Tibial nerve (tissue), 4 donors: ENCODE data around the gene AGPAT3. TPM values are rescaled to one million over a fixed set of nuclear protein-coding genes. Genes with fewer than 3 reads are reported as not detected.

Experiments
- DNase-seq, 2 donors: peaks; one replicate each; pipeline ENCODE4 v3.0.0-alpha.2; 2019; ENCODE audit warnings: low spot score in 2 of 2
- H3K27ac ChIP-seq, 4 donors: fragments of 200-600 bp; sonication (generic) in 3 of 4; one replicate each; pipeline ENCODE4 v1.5.1; 2017 to 2019; ENCODE audit warnings: mild to moderate bottlenecking in 1 of 4
- H3K27me3 ChIP-seq, 2 donors: fragments of 200-600 bp; sonication (generic) in 1 of 2; one replicate each; pipeline versions ENCODE4 v1.5.1 to v1.6.0; 2017 to 2019
- H3K36me3 ChIP-seq, 3 donors: fragments of 200-600 bp; sonication (generic); one replicate each; pipeline ENCODE4 v1.5.1; 2018 to 2019
- H3K4me1 ChIP-seq, 4 donors: fragments of 200-600 bp; sonication (generic) in 3 of 4; one replicate each; pipeline ENCODE4 v1.5.1; 2017 to 2019
- H3K4me3 ChIP-seq, 4 donors: fragments of 200-600 bp; sonication (generic) in 3 of 4; one replicate each; pipeline ENCODE4 v1.5.1; 2017 to 2019; ENCODE audit warnings: mild to moderate bottlenecking in 1 of 4, moderate library complexity in 1 of 4
- H3K9me3 ChIP-seq, 4 donors: fragments of 200-600 bp; sonication (generic) in 3 of 4; one replicate each; pipeline ENCODE4 v1.5.1; 2017 to 2019
- EP300 ChIP-seq, 2 donors: sonication (generic); formaldehyde crosslinking; IDR thresholded peaks; one replicate each; pipeline ENCODE4 v1.6.1; 2017; ENCODE audit warnings: antibody characterized with exemption in 2 of 2, mild to moderate bottlenecking in 1 of 2
- POLR2A ChIP-seq, 2 donors: fragments of 450-650 bp; IDR thresholded peaks; one replicate each; pipeline ENCODE4 v1.6.1; 2017; ENCODE audit warnings: antibody characterized with exemption in 2 of 2, mild to moderate bottlenecking in 2 of 2, moderate library complexity in 2 of 2
- WGBS, 2 donors: methylation state at CpG; one replicate each; pipeline ENCODE4 v1.1.5; 2018; 5-methylcytosine and 5-hydroxymethylcytosine counted together
- total RNA-seq, 4 donors: library from RNA; depleted of rRNA; stranded (reverse); fragments of >200 nt; gene quantifications; one replicate each; pipeline ENCODE4 v1.1.0, GENCODE V29; 2016
- TF ChIP-seq, protein P1 (sequence below), 5 experiments: fragments of 200-600 bp in 3 of 5; fragments of 450-650 bp in 2 of 5; sonication (generic) in 3 of 5; IDR thresholded peaks; one replicate each; pipeline ENCODE4 v1.5.1; 2016 to 2019; ENCODE audit warnings: antibody characterized with exemption in 5 of 5, mild to moderate bottlenecking in 3 of 5, moderate library complexity in 2 of 5

The AGPAT3 gene
- total RNA-seq, 4 donors from 2014 or later = 29.9 to 45.6 (median 36.4) TPM

DNA sequence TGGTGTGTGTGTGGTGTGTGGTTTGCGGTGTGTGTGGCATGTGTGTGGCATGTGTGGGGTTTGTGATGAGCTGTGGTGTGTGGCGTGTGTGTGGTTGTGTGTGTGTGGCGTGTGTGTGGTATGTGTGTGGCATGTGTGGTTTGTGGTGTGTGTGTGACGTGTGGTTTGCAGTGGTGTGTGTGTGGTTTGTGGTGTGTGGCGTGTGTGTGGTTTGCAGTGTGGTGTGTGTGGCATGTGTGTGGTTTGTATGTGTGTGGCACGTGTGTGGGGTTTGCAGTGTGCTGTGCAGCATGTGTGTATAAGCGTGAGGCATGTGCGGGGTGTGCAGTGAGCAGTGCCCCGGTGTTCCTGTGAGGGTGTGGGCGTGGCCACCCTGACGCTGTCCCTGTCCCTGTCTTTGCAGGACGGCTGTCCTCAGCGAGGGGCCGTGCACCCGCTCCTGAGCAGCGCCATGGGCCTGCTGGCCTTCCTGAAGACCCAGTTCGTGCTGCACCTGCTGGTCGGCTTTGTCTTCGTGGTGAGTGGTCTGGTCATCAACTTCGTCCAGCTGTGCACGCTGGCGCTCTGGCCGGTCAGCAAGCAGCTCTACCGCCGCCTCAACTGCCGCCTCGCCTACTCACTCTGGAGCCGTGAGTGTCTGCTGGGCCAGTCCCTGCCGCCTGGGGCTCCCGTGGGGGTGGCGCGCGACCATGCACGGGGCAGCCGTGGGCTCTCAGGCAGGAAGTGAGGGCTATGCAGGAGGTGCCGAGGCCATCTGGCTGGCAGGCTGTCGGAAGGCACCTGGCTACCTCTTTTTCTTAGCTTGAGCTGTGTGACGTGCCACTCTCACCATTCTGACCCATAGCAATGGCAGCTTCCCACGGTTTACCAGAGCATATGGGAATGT, 94.5 kb downstream of the AGPAT3 start:
- H3K27ac ChIP-seq = no peak overlapping the region
- no peaks in the 10 kb centered on the region for H3K27me3 ChIP-seq
- DNase-seq = no peak
- H3K4me1 ChIP-seq = peaks cover 0 to 20% (median 0%) of the 10 kb centered on the region in 4 donors
- H3K9me3 ChIP-seq = no peaks in the 10 kb centered on the region
- peaks cover 0 to 38% (median 0%) of the 10 kb centered on the region in 3 donors for H3K36me3 ChIP-seq
- TF ChIP-seq EP300 (IDR thresholded peaks at IDR 0.05) (no peak), POLR2A (IDR thresholded peaks at IDR 0.05) (no peak)
- WGBS, 2 donors = 76 to 84% methylated on average over 34 to 39 of the region's 39 CpGs
- H3K4me3 ChIP-seq = no peak overlapping the region

GRCh38 chr21:43961382-43961909, 96.4 kb downstream of the AGPAT3 start:
- Histone ChIP-seq H3K27me3 (no peaks in the 10 kb centered on the region), H3K36me3 (peaks cover 0 to 35% (median 0%) of the 10 kb centered on the region in 3 donors)

GRCh38 chr21:43965911-43966585, 101.0 kb downstream of the AGPAT3 start:
- Histone ChIP-seq H3K36me3 (peaks cover 0 to 61% (median 18%) of the 10 kb centered on the region in 3 donors), H3K27ac (no peak overlapping the region), H3K27me3 (no peaks in the 10 kb centered on the region), H3K4me3 (no peak overlapping the region), H3K9me3 (no peaks in the 10 kb centered on the region), H3K4me1 (no peaks in the 10 kb centered on the region)
- 78 to 85% methylated on average over 16 to 17 of the region's 17 CpGs for WGBS, 2 donors
- TF ChIP-seq, protein P1, sequence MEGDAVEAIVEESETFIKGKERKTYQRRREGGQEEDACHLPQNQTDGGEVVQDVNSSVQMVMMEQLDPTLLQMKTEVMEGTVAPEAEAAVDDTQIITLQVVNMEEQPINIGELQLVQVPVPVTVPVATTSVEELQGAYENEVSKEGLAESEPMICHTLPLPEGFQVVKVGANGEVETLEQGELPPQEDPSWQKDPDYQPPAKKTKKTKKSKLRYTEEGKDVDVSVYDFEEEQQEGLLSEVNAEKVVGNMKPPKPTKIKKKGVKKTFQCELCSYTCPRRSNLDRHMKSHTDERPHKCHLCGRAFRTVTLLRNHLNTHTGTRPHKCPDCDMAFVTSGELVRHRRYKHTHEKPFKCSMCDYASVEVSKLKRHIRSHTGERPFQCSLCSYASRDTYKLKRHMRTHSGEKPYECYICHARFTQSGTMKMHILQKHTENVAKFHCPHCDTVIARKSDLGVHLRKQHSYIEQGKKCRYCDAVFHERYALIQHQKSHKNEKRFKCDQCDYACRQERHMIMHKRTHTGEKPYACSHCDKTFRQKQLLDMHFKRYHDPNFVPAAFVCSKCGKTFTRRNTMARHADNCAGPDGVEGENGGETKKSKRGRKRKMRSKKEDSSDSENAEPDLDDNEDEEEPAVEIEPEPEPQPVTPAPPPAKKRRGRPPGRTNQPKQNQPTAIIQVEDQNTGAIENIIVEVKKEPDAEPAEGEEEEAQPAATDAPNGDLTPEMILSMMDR (IDR thresholded peaks at IDR 0.05) = no peak
- TF ChIP-seq EP300 (IDR thresholded peaks at IDR 0.05) (no peak), POLR2A (IDR thresholded peaks at IDR 0.05) (no peak)
- DNase-seq = no peak

More at GRCh38 chr21:43961382-43961909, 96.4 kb downstream of the AGPAT3 start:
- no peak for TF ChIP-seq EP300 (IDR thresholded peaks at IDR 0.05)
- no peak for TF ChIP-seq POLR2A (IDR thresholded peaks at IDR 0.05)
- TF ChIP-seq, protein P1 (IDR thresholded peaks at IDR 0.05) = no peak
- WGBS, 2 donors = 86 to 94% methylated on average over 24 of the region's 24 CpGs
- no peak overlapping the region for H3K27ac ChIP-seq
- no peak overlapping the region for H3K4me3 ChIP-seq
- no peak for DNase-seq
- H3K9me3 ChIP-seq = no peaks in the 10 kb centered on the region
- peaks cover 0 to 13% (median 0%) of the 10 kb centered on the region in 4 donors for H3K4me1 ChIP-seq

- Histone ChIP-seq H3K36me3 (peaks cover 0 to 64% (median 19%) of the 10 kb centered on the region in 3 donors), H3K27me3 (no peaks in the 10 kb centered on the region), H3K4me3 (no peak overlapping the region), H3K27ac (no peak overlapping the region), H3K4me1 (no peaks in the 10 kb centered on the region), H3K9me3 (no peaks in the 10 kb centered on the region)
- 76% methylated on average over 13 to 18 of the region's 18 CpGs for WGBS, 2 donors
- no peak for TF ChIP-seq POLR2A (IDR thresholded peaks at IDR 0.05)
- DNase-seq = no peak
Measured at GRCh38 chr21:43966946-43967512, 102.0 kb downstream of the AGPAT3 start.

- WGBS, 2 donors = 87 to 92% methylated on average over 14 of the region's 15 CpGs
- no peaks in the 10 kb centered on the region for H3K9me3 ChIP-seq
- DNase-seq = no peak
- H3K36me3 ChIP-seq = peaks cover under 1 to 74% (median 19%) of the 10 kb centered on the region in 3 donors
- peaks cover 0 to 7% (median 0%) of the 10 kb centered on the region in 4 donors for H3K4me1 ChIP-seq
- H3K27me3 ChIP-seq = no peaks in the 10 kb centered on the region
- H3K4me3 ChIP-seq = no peak overlapping the region
- TF ChIP-seq EP300 (IDR thresholded peaks at IDR 0.05) (no peak), POLR2A (IDR thresholded peaks at IDR 0.05) (no peak)
- TF ChIP-seq, protein P1 (IDR thresholded peaks at IDR 0.05) = no peak
- H3K27ac ChIP-seq = no peak overlapping the region
Measured at GRCh38 chr21:43967981-43968380, 103.0 kb downstream of the AGPAT3 start.
